HepG2 (cell line): ENCODE measurements around the gene HSD17B8. TPM values are rescaled to one million over a fixed set of nuclear protein-coding genes. Genes with fewer than 3 reads are reported as not detected.

Source experiments
- BRD4 ChIP-seq: sonication (generic); formaldehyde crosslinking; IDR thresholded peaks from 2 replicates; pipeline ENCODE4 v1.4.0; 2020; ENCODE audit warnings: missing genetic modification reagents
- GATA4 ChIP-seq: sonication (generic); IDR thresholded peaks from 2 replicates; pipeline ENCODE4 v1.6.1; 2016; ENCODE audit warnings: antibody characterized with exemption, low read depth, borderline replicate concordance
- HCFC1 ChIP-seq: fragments of 150-350 bp; IDR thresholded peaks from 2 replicates; pipeline ENCODE4 v1.6.1; 2014; ENCODE audit warnings: low read depth, low read length
- HNRNPK ChIP-seq: fragments of 200-400 bp; formaldehyde crosslinking; IDR thresholded peaks from 2 replicates; pipeline ENCODE4 v1.6.1; 2018; ENCODE audit warnings: low read length, low read depth, moderate library complexity, mild to moderate bottlenecking; ENCODE audit not compliant: poor library complexity, severe bottlenecking
- HOMEZ ChIP-seq: IDR thresholded peaks from 2 replicates; pipeline ENCODE4 v1.6.1; 2016; ENCODE audit warnings: low read depth
- IKZF1 ChIP-seq: fragments of 450-650 bp; IDR thresholded peaks from 2 replicates; pipeline ENCODE4 v1.7.1; 2016
- KLF6 ChIP-seq: IDR thresholded peaks from 2 replicates; pipeline ENCODE4 v1.8.0; 2016; ENCODE audit warnings: missing biosample characterization, missing genetic modification reagents
- LRRFIP1 ChIP-seq: sonication (generic); formaldehyde crosslinking; conservative IDR thresholded peaks from 2 replicates; pipeline ENCODE4 v1.4.0; 2020; ENCODE audit warnings: missing genetic modification reagents
- MXD3 ChIP-seq: IDR thresholded peaks from 2 replicates; pipeline ENCODE4 v1.6.1; 2016; ENCODE audit warnings: mild to moderate bottlenecking, missing biosample characterization, missing genetic modification reagents
- NCOR1 ChIP-seq: fragments of 200-600 bp; sonication (generic); IDR thresholded peaks from 2 replicates; pipeline ENCODE4 v1.7.0; 2017; ENCODE audit warnings: antibody characterized with exemption, low read length, borderline replicate concordance
- NR0B2 ChIP-seq: sonication (generic); formaldehyde crosslinking; IDR thresholded peaks from 2 replicates; pipeline ENCODE4 v1.4.0; 2020; ENCODE audit warnings: mild to moderate bottlenecking, missing genetic modification reagents
- RNF2 ChIP-seq: fragments of 450-650 bp; conservative IDR thresholded peaks from 2 replicates; pipeline ENCODE4 v1.6.1; 2016; ENCODE audit warnings: low read depth
- SMAD9 ChIP-seq: sonication (generic); formaldehyde crosslinking; IDR thresholded peaks from 2 replicates; pipeline ENCODE4 v1.5.1; 2020; ENCODE audit warnings: mild to moderate bottlenecking, missing genetic modification reagents
- ZBTB3 ChIP-seq: sonication (generic); formaldehyde crosslinking; IDR thresholded peaks from 2 replicates; pipeline ENCODE4 v1.4.0; 2020; ENCODE audit warnings: low read depth, mild to moderate bottlenecking, moderate library complexity, missing genetic modification reagents, borderline replicate concordance
- ZFP36L1 ChIP-seq: sonication (generic); formaldehyde crosslinking; IDR thresholded peaks from 2 replicates; pipeline ENCODE4 v1.8.0; 2022; ENCODE audit warnings: mild to moderate bottlenecking, missing genetic modification reagents, moderate library complexity
- ZFX ChIP-seq: sonication (generic); formaldehyde crosslinking; IDR thresholded peaks from 2 replicates; pipeline ENCODE4 v1.4.0; 2020; ENCODE audit warnings: mild to moderate bottlenecking, low read depth, missing genetic modification reagents, moderate library complexity
- ZNF124 ChIP-seq: sonication (generic); formaldehyde crosslinking; IDR thresholded peaks from 2 replicates; pipeline ENCODE4 v1.4.0; 2020; ENCODE audit warnings: missing genetic modification reagents
- ZNF205 ChIP-seq: IDR thresholded peaks from 2 replicates; pipeline ENCODE4 v1.6.1; 2018; ENCODE audit warnings: missing biosample characterization, missing genetic modification reagents
- ZNF570 ChIP-seq: sonication (generic); formaldehyde crosslinking; IDR thresholded peaks from 2 replicates; pipeline ENCODE4 v1.4.0; 2020; ENCODE audit warnings: mild to moderate bottlenecking, missing genetic modification reagents, borderline replicate concordance
- ZNF576 ChIP-seq: sonication (generic); formaldehyde crosslinking; IDR thresholded peaks from 2 replicates; pipeline ENCODE4 v1.4.0; 2020; ENCODE audit warnings: mild to moderate bottlenecking, missing genetic modification reagents
- ZSCAN25 ChIP-seq: sonication (generic); formaldehyde crosslinking; IDR thresholded peaks from 2 replicates; pipeline ENCODE4 v1.8.0; 2022; ENCODE audit warnings: mild to moderate bottlenecking, missing genetic modification reagents
- ZXDC ChIP-seq: sonication (generic); formaldehyde crosslinking; IDR thresholded peaks from 2 replicates; pipeline ENCODE4 v1.5.0; 2020; ENCODE audit warnings: mild to moderate bottlenecking, missing genetic modification reagents
- polyA plus RNA-seq, 8 experiments: library from polyadenylated mRNA; depleted of rRNA in 3 of 8; stranded (reverse) in 7 of 8; unstranded in 1 of 8; fragments of >200 nt; fragmentation: Illumina TruSeq in 4 of 8; extraction: Trizol in 4 of 8; gene quantifications; 2 replicates each; pipeline versions ENCODE4 v1.2.1 to v1.2.3, GENCODE V29; 2011 to 2016; ENCODE audit warnings: low read depth in 4 of 8, missing spikeins in 1 of 8, mixed read lengths in 1 of 8; ENCODE audit not compliant: insufficient read depth in 1 of 8
- total RNA-seq, 5 experiments: library from RNA; depleted of rRNA; stranded (reverse); fragments of >200 nt; fragmentation: Illumina TruSeq; extraction: Trizol; gene quantifications; 2 replicates each; pipeline ENCODE4 v1.2.3, GENCODE V29; 2016; ENCODE audit warnings: low read depth in 1 of 5

Gene HSD17B8
- total and polyA plus RNA-seq, 2 of the 13 experiments (the other 11 are each of a cell fraction or from before 2014, with no cell fraction given) = 12.6 to 20.1 TPM

GRCh38 chr6:33248932-33249731, 44.7 kb downstream of the HSD17B8 start (continued):
- peak; percentile 51 for TF ChIP-seq MXD3 (CRISPR knock-in tag)
- 0 out of 2 replicates have a peak, but pooled peaks have one; percentile 34 for TF ChIP-seq GATA4
- TF ChIP-seq LRRFIP1 = 0 out of 2 replicates have a peak, but pooled peaks have one; percentile 48
- peak; percentile 75 for TF ChIP-seq ZNF205 (CRISPR knock-in tag)
- no peak for TF ChIP-seq ZNF124
- TF ChIP-seq ZFX = peak; percentile 93
- peak; percentile 27 for TF ChIP-seq ZFP36L1 (CRISPR knock-in tag)
- 0 out of 2 replicates have a peak, but pooled peaks have one; percentile 45 for TF ChIP-seq RNF2
- peak; percentile 13; the same call in 1 of the 2 replicates for TF ChIP-seq HOMEZ
- TF ChIP-seq ZNF570 (CRISPR knock-in tag) = no peak
- TF ChIP-seq ZSCAN25 (CRISPR knock-in tag) = no peak
- no peak for TF ChIP-seq ZNF576
- peak; percentile 82 for TF ChIP-seq ZBTB3 (CRISPR knock-in tag)
- TF ChIP-seq IKZF1 = no peak
- peak; percentile 45; the same call in 1 of the 2 replicates for TF ChIP-seq NR0B2 (CRISPR knock-in tag)
- peak; percentile 16 for TF ChIP-seq HCFC1
- no peak for TF ChIP-seq HNRNPK
- TF ChIP-seq KLF6 = peak; percentile 77
- TF ChIP-seq SMAD9 (CRISPR knock-in tag) = no peak
- TF ChIP-seq NCOR1 = peak; percentile 90
- peak; percentile 89 for TF ChIP-seq BRD4 (CRISPR knock-in tag)
- TF ChIP-seq ZXDC (CRISPR knock-in tag) = no peak
